Cardiac fibroblast (primary cell): ENCODE measurements around the gene NAV2.

ENCODE experiments used
- DNase-seq, 2 donors: peaks; one replicate each; pipeline versions ENCODE4 v3.0.0 to v3.0.0-alpha.2; 2010; ENCODE audit warnings: low read depth in 2 of 2
- H3K4me3 ChIP-seq, 2 donors: replicated peaks in 1 of 2; 1 replicate in 1 of 2; 2 replicates in 1 of 2; pipeline ENCODE4 v1.5.1; 2011; ENCODE audit warnings: low read depth in 2 of 2, low read length in 2 of 2, mild to moderate bottlenecking in 2 of 2, moderate library complexity in 1 of 2
- CTCF ChIP-seq: IDR thresholded peaks from one replicate; pipeline ENCODE4 v1.5.1; 2011; ENCODE audit warnings: low read depth, mild to moderate bottlenecking, low read length, inconsistent platforms

Gene NAV2

GRCh38 chr11:19687392-19687791, 25.2 kb upstream of the NAV2 start:
- no peak overlapping the region for H3K4me3 ChIP-seq
- DNase-seq: no peak
- no peak for TF ChIP-seq CTCF

GRCh38 chr11:19689281-19690000, 23.2 kb upstream of the NAV2 start:
- TF ChIP-seq CTCF: no peak
- no peak overlapping the region for H3K4me3 ChIP-seq
- DNase-seq: no peak

GRCh38 chr11:19690885-19691284, 21.8 kb upstream of the NAV2 start:
- DNase-seq: no peak
- TF ChIP-seq CTCF: no peak
- H3K4me3 ChIP-seq: no peak overlapping the region

- TF ChIP-seq CTCF: no peak
- no peak for DNase-seq
- H3K4me3 ChIP-seq: no peak overlapping the region
Measured at GRCh38 chr11:19691815-19692500, 20.7 kb upstream of the NAV2 start.

- no peak for TF ChIP-seq CTCF
- no peak for DNase-seq
- no peak overlapping the region for H3K4me3 ChIP-seq
Measured at GRCh38 chr11:19693146-19693545, 19.5 kb upstream of the NAV2 start.

- no peak for DNase-seq
- H3K4me3 ChIP-seq: no peak overlapping the region
- no peak for TF ChIP-seq CTCF
Measured at GRCh38 chr11:19694796-19695345, 17.8 kb upstream of the NAV2 start.
